SW 1271 (cell line): ENCODE results near the gene CTBP1.

Source experiments
- DNase-seq, 2 experiments: peaks; one replicate each; lab custom pipeline; 2025; lab: John Stamatoyannopoulos, UW

The CTBP1 gene

GRCh38 chr4:1175635-1176229, 73.2 kb downstream of the CTBP1 start:
- DNase-seq, result no peak

- no peak for DNase-seq
Measured at GRCh38 chr4:1174941-1175634, 73.8 kb downstream of the CTBP1 start.

GRCh38 chr4:1172971-1173757, 75.8 kb downstream of the CTBP1 start:
- DNase-seq, result no peak

- DNase-seq, result no peak
Measured at GRCh38 chr4:1172228-1172851, 76.6 kb downstream of the CTBP1 start, which contains the start of gene SPON2. Gene SPON2, minus strand, starts transcription at chr4:1172583.

- DNase-seq, result no peak
Measured at GRCh38 chr4:1171311-1172227, 77.4 kb downstream of the CTBP1 start.

- no peak for DNase-seq
Measured at GRCh38 chr4:1170976-1171310, 78.0 kb downstream of the CTBP1 start.

GRCh38 chr4:1170156-1170975, 78.6 kb downstream of the CTBP1 start:
- no peak for DNase-seq

- DNase-seq, result no peak
Measured at GRCh38 chr4:1169691-1170096, 79.2 kb downstream of the CTBP1 start.

- DNase-seq, result no peak
Measured at GRCh38 chr4:1169171-1169671, 79.7 kb downstream of the CTBP1 start.

GRCh38 chr4:1168191-1169101, 80.5 kb downstream of the CTBP1 start:
- no peak for DNase-seq

- peak; percentile 46 to 71 for DNase-seq
Measured at GRCh38 chr4:1167244-1167949, 81.5 kb downstream of the CTBP1 start.

GRCh38 chr4:1166509-1167243, 82.3 kb downstream of the CTBP1 start:
- DNase-seq, result no peak

GRCh38 chr4:1164956-1165545, 83.9 kb downstream of the CTBP1 start:
- no peak for DNase-seq

- no peak for DNase-seq
Measured at GRCh38 chr4:1164444-1164843, 84.5 kb downstream of the CTBP1 start.

GRCh38 chr4:1164040-1164439, 84.9 kb downstream of the CTBP1 start:
- DNase-seq, result no peak
